Stimulated activated CD8-positive, alpha-beta memory T cell treated with anti-CD3 and anti-CD28 coated beads, Interleukin-15, amount 100 ng/mL, for 1 hour (primary cell): ENCODE results near the gene ELOVL1.

Experiments used
- DNase-seq: peaks from one replicate; pipeline ENCODE4 v3.0.0-alpha.2; 2020; ENCODE audit warnings: low read depth

ELOVL1 gene

GRCh38 chr1:43354936-43355335 is 12.9 kb downstream of the ELOVL1 start:
- no peak for DNase-seq

GRCh38 chr1:43354471-43354870 is 13.3 kb downstream of the ELOVL1 start:
- no peak for DNase-seq

DNA sequence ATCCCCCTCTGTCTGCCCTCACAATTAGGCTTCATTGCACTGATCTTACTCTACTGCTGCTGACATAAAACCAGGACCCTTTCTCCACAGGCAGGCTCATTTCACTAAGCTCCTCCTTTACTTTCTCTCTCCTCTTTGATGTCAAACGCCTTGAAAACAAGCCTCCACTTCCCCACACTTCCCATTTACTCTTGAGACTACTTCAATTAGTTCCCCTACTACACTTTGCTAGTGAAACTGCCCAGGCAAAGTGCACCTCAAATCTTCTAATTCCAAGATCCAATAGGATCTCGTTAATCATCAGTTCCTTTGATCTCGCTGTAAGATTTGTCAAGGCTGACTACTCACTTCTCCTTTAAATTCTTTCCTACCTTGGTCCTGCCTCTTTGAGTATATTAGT is 14.9 kb downstream of the ELOVL1 start:
- no peak for DNase-seq

DNA sequence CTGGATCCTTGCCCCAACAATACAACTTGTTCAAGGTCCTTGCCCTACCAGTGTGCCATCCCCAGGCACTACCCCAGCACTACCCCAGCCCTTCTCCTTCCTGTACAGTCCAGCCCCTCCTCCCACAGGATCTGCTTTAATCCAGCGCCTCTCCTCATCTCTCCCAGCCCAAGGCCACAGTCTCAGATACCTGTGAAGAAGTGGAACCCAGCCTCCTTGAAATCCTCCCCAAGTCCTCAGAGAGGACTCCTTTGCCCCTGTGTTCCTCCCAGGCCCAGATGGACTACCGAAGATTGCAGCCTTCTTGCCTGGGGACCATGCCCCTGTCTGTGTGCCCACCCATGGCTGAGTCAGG is 15.5 kb downstream of the ELOVL1 start:
- no peak for DNase-seq

DNA sequence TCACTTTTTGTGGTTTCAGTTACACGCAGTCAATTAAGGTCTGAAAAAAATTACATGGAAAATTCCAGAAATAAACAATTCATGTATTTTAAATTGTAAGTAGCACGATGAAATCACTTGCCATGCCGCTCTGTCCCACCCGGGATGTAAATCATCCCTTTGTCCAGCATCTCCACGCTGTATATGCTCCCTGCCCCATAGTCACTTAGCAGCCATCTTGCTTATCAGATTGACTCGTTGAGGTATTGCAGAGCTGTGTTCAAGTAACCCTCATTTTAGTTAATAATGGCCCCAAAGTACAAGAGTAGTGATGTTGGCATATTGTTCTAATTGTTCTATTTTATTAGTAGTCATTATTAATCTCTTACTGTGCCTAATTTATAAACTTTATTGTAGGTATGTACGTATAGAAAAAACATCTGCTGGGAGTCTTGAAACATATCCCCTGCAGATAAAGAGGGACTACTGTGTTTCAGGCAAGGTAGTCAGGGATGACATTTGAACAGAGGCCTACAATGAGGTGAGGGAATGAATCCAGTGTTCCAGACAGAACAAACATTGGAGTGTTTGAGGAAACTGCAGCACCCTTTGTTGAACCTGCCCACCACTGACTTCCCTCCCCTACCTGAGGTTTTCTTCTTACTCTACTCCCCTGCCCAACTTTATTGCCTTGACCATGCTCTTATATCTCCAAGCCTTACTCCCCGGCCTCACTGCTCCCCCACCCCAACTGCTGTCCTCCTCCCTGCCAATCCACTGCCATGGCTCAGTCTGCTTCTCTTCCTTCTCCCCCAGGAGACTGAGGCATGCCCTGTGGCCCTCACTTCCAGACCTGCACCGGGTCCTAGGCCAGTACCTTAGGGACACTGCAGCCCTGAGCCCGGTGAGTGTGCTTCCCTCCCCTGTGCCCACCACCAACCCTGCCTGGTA is 16.1 kb downstream of the ELOVL1 start:
- no peak for DNase-seq

GRCh38 chr1:43350976-43351375 is 16.8 kb downstream of the ELOVL1 start:
- no peak for DNase-seq

- no peak for DNase-seq
Observed at GRCh38 chr1:43349594-43350306, 18.1 kb downstream of the ELOVL1 start.

DNA sequence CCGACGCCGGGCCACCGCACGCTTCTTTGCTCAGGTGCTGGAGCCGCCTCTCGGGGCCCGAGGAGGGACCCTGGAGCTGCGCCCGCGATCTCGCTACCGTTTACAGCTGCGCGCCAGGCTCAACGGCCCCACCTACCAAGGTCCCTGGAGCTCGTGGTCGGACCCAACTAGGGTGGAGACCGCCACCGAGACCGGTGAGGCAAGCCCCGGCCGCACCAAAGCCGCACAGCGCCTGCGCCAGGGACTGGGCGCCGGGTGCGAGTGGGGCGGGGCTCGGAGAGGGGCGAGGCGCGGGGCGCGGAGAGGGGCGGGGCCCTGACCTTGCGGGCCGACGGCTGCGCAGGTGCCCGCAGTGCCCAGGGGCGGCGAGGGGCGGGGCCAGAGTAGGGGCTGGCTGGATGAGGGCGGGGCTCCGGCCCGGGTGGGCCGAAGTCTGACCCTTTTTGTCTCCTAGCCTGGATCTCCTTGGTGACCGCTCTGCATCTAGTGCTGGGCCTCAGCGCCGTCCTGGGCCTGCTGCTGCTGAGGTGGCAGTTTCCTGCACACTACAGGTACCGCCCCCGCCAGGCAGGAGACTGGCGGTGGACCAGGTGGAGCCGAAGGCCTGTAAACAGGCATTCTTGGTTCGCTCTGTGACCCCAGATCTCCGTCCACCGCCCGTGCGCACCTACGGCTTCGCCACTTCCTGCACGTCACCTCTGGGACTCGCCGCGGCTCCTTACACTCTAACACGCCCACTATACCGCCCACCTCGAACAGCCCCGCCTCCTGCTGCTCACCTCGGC is 18.8 kb downstream of the ELOVL1 start:
- no peak for DNase-seq

DNA sequence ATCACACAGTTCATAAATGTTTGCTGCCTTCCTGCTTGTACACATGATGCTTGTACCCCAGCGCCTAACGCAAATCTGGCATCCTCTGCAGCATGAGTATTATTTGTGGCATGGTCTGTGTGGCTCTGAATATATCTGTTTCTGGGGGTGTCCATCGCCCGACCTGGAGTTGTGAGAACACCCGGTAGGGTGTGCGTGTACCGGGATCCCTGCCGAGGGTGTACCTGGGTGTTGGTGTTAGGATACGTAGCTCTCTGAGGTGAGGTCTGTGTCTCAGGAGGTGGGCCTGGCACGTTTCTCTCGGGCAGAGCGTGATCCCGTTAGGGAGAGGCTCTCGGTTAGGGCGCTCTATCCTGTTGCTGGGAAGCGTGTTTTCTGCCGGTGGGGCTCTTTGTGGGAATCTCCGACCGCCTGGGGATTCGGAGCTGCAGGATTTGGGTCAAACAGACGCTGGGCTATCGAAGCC is 19.4 kb downstream of the ELOVL1 start:
- no peak for DNase-seq

- DNase-seq = no peak
Observed at GRCh38 chr1:43346636-43347035, 21.2 kb downstream of the ELOVL1 start.

DNA sequence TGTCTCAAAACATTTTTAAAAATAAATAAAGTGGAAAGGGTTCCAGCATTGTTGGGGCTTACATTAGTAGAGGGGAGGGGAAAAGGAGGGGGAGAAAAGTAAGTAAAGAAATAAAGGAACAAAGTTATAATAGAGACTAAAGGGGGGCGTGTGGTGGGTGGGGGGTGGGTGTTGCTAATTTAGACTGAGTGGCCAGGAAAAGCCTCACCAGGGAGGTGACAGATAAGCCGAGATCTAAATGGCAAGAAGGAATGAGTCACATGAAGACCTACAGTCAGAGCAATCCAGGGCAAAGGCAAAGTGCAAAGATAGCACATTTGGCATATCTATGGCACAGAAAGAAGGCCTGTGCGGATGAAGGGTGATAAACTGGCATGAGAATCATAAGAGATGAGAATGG is 22.7 kb downstream of the ELOVL1 start:
- DNase-seq = no peak

- no peak for DNase-seq
Observed at GRCh38 chr1:43344267-43344850, 23.5 kb downstream of the ELOVL1 start.

DNA sequence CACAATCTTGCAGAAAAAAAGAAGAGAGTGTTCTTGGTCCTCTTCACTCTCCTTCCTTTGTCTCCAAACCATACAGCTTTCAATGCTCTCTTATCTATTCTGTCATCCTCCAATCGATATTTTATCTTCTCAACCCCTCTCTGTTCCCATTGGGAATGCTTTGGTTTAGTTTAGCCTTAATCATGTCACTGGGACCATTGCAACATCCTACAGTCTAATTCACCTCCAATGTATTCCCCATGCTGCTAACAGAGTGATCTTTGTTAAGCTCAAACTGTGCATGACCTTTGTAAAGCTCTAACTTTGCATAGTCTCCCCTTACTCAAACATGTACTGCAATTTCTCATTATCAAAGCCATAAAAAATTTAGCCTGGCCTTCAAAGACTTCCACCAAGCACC is 27.3 kb downstream of the ELOVL1 start:
- DNase-seq = no peak

GRCh38 chr1:43339584-43340232 is 28.1 kb downstream of the ELOVL1 start:
- no peak for DNase-seq

- DNase-seq = no peak
Observed at GRCh38 chr1:43338001-43338400, 29.8 kb downstream of the ELOVL1 start.

GRCh38 chr1:43337588-43337987 is 30.2 kb downstream of the ELOVL1 start, which contains the start of gene MPL:
Gene MPL (plus strand): TSS chr1:43337818. CDS start chr1:43337849, 31 bp downstream.
- DNase-seq = no peak

GRCh38 chr1:43334453-43335205 is 33.2 kb downstream of the ELOVL1 start:
- DNase-seq = no peak

DNA sequence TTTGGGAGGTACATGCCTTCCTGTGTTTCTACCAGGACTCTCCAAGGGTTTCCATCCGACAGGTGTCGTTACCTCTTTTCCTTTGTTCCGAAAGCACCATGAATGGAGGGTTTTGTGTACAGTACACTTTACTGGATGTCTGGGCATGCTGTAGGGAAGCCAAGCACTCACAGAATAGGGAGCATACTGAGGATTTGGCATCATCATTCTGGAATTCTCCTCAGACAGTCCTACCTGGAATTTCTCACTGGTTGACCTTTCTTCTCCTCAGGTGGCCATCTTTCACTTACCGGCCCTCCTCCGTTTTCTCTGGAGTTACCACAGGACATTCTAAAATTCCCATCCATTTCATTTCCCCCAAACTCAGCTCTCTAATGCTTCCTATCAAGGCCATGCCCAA is 36.1 kb downstream of the ELOVL1 start:
- no peak for DNase-seq

DNA sequence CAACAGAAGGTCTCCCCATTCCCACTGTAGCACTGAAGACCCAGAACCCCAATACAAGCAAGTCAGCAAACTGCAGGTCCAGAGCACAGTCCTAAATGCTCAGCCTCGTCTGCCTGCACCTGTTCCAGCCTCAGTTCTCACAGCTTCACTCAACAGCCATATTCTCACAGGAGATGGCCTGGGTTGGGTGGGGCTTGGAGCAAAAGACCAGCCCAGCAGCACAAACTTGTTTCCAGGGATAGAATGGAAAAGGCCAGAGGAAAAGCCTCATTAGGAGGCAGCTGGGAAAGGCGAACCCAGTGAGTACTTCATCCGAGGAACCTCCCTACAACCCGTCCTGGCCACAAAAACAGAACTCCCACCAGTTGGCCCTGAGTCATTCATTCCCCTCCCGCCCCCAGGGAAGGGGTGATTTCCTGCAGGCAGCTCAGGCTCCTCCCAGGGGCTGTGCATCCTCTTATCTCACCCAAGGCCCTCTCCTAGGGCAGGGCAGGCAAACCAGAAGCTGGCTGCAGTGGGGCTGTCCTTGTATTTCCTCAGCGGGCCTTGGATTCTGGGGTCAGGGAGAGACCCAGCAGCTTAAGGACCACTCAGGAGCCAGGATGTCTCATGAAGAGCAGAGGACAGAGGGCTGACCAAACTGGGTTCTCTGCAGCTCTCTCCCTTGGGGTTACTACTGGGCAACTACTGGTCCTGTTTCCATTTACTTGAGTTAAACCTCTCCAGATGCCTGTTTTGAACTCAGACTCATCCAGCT is 37.6 kb downstream of the ELOVL1 start:
- no peak for DNase-seq
